Activated CD4-positive, CD25-positive, alpha-beta regulatory T cell treated with anti-CD3 and anti-CD28 coated beads, Interleukin-2, amount 50 U/mL, for 72 hours (primary cell): ENCODE data around the gene PWWP2B.
A peak's percentile ranks its signal among the peaks of the same experiment; 100 is the strongest.
"Not testable (repeated sequence)": the region's sequence is repeated elsewhere in the genome, so short reads cannot be mapped to it uniquely, and the experiment has no call there.

Experiments used
- DNase-seq: peaks from one replicate; pipeline ENCODE4 v3.0.0; 2021

Gene PWWP2B

GRCh38 chr10:132435320-132435719, 38.3 kb downstream of the PWWP2B start:
- not testable (repeated sequence) for DNase-seq

GRCh38 chr10:132436096-132436495, 39.1 kb downstream of the PWWP2B start:
- not testable (repeated sequence) for DNase-seq

GRCh38 chr10:132436861-132437410, 39.9 kb downstream of the PWWP2B start:
- DNase-seq: no peak

DNA sequence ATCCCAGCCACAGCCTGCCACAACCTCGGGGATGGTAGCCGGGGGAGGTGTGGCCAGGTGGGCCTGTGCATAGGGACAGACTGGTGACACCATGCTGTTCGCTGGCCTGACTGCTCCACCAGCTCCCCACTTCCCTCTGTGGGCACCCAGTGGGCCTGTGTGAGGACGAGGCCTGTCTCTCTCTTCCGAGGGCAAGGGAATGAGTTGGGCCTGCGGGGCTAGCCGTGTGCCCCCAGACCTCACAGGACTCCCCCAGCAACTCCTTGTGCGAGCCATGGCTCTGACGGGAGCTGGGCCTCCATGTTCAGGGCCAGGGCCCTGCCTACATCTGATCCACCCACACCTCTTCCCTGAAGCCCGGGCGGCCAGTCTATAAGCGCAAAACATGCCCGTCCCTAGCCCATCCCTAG, 40.5 kb downstream of the PWWP2B start:
- no peak for DNase-seq

DNA sequence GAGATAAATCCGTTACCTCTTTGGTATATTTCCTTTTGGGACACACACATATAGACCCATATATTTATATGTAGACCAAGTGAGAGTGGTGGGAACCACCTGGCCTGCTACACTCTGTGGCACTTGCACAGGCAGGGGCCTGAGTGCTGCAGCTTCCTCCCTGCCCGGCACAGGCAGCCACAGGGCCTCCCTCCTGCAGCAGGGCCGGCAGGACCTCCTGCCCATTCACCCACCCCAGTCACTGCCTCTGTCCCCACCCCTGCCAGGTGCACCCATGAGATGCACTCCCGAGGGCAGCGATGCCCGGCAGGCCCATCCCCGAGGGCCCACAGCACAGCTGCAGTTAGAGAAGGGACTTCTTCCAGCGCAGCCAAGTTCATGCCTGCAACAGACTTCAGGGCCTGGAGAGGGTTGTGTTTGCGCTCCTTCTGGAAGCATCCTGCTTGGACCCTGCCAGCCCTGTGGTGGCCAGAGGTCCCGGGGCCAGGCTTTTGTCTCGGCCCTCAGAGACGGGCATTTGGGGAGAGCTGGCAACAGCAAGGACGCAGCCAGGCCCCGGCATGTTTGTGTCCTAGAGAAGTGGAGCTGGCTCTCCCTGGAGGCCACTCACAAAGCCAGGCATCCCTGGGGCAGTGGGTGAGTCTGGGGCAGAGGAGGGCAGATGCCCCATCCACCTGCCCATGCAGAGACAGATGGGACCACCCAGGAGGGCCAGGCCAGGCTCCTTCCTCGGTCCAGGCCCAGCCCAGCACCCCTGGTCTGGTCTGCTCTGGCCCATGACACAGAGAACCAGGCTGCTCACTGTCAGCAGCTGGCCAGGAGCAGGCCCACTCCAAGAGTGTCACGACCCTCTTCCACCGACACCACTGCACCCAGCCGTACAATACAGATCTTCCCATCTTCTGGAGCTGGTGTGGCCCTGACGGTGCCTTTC, 41.4 kb downstream of the PWWP2B start:
- no peak for DNase-seq

DNA sequence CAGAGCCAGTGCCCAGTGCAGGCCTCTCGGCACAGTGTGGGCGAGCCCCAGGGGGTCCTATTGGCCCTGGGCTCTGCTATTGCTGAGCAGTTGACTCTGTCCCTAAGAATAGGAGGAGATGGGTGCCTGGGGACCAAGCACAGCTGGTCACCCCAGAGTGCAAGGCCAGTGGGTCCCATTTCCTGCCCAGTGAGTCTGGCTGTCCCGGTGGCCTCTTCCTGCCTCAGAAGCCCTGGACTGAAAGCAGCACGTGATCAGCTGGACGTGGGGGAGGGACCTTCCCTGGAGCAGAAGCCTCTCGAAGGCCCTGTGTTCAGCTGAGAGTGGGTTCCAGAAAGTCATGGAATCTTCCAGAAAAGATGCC, 42.0 kb downstream of the PWWP2B start:
- no peak for DNase-seq

GRCh38 chr10:132439424-132440163, 42.6 kb downstream of the PWWP2B start:
- no peak for DNase-seq

DNA sequence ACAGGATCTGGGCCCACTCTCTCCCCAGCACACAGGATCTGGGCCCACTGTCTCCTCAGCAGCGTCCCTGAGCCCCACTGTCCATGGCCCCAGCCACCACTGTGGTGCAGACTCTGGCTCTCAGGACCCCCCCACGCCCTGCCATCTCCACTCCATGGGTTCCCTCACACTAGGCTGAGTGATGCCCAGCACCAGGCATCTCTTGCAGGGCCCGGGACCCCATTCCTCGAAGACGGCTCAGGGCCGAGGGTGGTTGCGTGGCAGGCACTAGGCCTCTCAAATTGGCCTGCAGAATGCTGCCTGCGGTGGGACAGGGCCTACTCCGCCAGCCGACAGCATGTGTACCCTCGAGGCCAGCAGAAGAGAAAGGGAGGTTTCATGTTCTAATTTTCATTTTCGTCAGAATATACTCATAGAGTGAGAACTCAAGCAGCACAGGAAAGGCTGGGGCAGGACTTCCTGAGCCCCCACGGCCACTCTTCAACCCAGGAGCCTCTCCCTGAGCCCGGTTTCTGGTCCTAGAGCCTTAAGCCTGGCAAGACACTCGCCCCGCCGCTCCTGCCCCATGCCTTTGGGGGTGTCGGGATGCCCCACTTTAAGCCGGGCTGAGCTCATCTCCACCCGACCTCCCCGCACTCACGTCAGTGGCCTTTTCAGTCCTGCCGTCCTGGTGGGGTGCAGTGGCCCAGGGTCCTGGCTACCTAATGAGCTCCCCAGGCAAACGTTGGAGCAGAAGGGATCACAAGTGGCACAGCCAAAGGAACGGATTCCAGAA, 44.0 kb downstream of the PWWP2B start:
- no peak for DNase-seq

DNA sequence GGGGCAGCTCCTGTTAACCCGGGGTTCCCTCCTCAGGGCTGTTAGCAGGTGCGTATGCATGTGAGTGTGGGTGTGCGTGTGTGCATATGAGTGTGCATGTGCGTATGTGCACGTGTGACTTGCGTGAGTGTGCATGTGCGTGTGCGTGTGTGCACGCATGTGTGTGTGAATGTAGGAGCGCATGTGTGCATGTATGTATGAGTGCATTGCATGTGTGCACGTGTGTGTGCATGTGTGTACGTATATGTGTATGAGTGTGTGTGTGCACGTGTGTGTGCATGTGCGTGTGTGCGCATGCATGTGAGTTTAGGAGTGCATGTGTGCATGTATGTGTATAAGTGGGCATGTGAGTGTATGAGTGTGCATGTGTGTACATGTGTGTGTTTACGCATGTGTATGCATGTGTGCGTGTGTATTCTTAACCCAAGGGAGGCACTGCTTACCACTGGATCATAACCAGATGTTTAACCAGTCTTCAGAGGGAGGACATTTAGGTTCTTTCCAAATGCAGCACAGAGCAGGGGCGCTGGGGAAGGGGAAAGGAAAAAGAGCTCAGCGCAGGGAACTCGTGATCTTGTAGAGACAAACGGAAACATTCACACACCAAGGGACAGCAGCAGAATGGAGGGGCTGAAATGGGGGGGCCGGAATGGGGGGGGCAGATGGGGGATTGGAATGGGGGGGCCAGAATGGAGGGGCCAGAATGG, 45.0 kb downstream of the PWWP2B start:
- DNase-seq: no peak

- DNase-seq: no peak
These were observed 45.6 kb downstream of the PWWP2B start for GRCh38 chr10:132442636-132443035.

DNA sequence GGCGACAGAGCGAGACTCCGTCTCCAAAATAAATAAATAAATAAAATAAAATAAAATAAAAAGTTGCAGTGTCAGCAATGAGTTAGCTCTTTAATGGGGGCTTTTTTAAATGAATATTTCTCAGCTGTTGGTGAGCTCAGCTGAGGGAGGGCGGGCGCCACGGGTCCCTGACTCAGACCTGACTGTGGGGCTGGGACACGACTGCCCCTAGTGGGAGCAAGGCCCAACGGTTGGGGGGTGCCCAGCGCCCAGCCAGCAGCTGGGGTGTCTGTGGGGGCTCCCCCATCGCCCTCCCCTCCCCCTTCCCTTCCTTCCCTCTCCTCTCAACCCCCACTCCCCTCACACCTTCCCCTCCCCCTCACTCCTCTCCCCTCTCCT, 46.6 kb downstream of the PWWP2B start:
- DNase-seq: peak; percentile 64

- no peak for DNase-seq
These were observed 47.2 kb downstream of the PWWP2B start for GRCh38 chr10:132443983-132444876.

DNA sequence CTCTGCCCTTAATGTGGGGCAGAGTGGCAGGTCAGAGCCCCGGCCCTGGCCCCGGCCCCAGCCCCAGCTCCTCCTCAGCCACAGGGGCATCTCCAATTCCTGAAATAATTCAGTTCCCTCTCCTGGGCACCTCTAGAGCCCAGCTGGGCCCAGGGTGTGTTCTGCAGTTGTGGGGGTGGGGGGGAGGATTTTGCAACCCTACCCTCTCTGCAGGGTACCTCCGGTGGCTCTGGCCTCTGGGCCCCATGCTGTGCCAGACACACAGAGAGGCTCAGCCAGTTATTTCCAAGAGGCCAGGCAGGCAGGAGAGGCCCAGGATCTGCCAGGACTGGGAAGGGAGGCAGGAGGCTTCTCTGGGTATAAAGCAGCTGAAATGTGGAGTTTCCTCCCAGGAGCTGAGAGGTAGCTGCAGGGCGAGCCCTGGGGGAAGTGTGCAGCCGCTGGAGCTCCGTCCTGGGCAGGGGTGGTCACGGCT, 47.9 kb downstream of the PWWP2B start:
- no peak for DNase-seq

- DNase-seq: no peak
These were observed 48.7 kb downstream of the PWWP2B start for GRCh38 chr10:132445516-132446194.

- no peak for DNase-seq
These were observed 49.2 kb downstream of the PWWP2B start for GRCh38 chr10:132446195-132446581.

DNA sequence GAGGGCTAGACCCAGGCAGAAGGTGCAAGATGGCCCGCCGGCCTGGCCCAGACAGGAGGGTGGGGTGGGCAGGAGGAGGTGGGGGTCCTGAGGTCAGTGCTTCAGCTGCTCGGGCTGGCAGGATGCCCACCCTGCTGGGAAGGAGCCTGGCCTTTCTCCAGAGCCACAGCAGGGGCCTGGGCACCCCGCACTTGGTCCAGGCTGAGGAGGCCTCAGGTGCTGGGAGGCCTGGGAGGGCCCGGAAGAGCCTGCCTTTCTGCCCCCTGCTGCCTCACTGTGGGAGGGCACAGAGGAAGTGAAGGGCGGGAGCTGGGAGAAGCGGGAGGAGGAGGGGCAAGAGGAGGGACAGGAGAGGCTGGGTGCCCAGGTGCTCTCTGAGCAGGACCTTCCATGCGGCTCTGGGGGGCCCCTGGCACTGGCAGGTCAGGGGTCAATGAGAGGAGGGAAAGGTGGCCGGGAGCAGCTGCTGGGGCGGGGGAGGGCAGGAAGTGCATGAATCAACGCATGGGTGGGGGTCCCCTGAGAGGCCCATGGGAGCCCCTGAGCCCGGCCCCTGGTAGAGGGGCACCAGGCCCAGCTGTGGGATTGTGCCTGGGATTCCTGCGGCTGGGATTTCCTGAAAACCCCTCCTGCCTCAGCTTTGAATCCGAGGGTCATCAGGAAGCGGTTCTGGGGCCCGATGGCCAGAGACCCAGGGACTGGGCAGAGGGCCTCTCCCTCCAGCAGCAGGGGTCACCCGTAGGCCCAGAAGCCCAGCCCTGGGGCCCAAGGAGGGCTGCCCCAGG, 49.9 kb downstream of the PWWP2B start:
- peak; percentile 58 for DNase-seq

DNA sequence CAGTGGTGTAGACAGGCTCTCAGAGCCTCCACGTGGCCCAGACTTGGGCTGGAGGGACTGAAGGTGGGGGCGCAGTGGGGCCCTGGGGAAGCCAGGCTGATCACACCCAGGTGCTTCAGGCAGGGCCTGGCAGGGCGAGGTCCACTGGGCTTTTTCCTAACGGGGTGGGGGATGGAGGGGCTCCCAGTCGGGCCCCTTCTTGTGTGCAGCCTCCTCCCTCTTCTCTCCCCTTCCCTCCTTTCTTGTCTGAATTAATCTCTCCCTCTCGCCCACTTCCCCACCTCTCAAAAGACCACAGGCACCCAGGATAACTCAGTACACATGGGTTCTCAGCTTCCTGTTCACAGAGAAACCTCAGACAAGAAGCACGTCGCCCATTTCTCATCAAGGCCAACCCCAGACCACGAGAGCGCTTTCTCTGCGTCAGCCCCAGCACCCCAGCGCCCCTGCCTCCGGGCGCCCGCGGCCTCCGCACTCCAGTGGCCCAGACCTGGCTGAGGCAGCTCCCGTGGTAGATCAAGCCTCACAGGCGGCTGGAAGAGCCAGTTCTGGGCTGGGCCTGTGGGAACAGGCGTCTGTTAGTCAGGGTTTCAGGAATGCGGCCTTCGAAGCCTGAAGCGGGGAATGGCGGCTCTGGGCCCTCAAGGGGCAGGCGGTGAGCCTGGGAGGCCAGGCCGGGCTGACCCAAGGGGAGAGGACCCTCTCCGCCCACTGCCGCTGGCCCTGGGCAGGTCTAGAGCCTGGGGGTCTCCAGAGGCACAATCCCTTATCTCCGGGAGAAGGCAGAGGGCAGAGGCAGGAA, 50.6 kb downstream of the PWWP2B start:
- peak; percentile 70 for DNase-seq

DNA sequence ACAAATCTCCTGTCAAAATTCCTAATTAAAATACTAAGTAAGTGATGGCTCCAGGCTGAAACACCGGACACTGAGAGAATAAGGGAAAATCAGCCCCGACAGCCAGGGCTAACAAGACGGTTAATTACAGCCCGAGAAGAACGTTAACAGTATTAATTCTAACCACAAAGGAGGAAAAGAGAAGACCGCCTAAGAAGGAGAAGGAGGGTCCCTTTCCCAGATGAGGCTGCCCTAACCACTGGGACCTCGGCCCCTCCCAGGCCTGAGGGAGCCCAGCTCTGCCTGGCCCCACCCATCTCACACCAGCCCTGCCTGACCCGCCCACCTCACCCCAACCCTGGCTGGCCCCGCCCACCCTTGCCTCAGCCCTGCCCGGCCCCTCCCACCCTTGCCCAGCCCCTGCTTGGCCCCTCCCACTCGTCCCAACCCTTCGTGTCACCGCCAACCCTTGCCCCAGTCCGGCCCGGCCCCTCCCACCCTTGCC, 51.3 kb downstream of the PWWP2B start:
- peak; percentile 59 for DNase-seq
